ENCODE measurements around the gene TOR2A.

Gene TOR2A

GRCh38 chr9:127715470-127716337 lies 19.4 kb downstream of the TOR2A start, which contains the start of the genes PTRH1 and TTC16:
PTRH1 (minus strand) TSS chr9:127715663; CDS start chr9:127715639, 24 bp downstream.
TTC16 (plus strand) TSS chr9:127716079; CDS start chr9:127716146, 67 bp downstream.
- DNase-seq: peak; percentile 96

- no peak for DNase-seq
These were observed 20.1 kb downstream of the TOR2A start for GRCh38 chr9:127714951-127715469.

GRCh38 chr9:127714020-127714750 lies 20.9 kb downstream of the TOR2A start:
- no peak for DNase-seq

GRCh38 chr9:127712867-127713266 lies 22.2 kb downstream of the TOR2A start:
- no peak for DNase-seq

GRCh38 chr9:127712371-127712770 lies 22.7 kb downstream of the TOR2A start:
- no peak for DNase-seq

- no peak for DNase-seq
These were observed 23.2 kb downstream of the TOR2A start for GRCh38 chr9:127711831-127712274.

- no peak for DNase-seq
These were observed 23.8 kb downstream of the TOR2A start for GRCh38 chr9:127711226-127711701.

- DNase-seq: no peak
These were observed 24.8 kb downstream of the TOR2A start for GRCh38 chr9:127710204-127710783.

- no peak for DNase-seq
These were observed 26.0 kb downstream of the TOR2A start for GRCh38 chr9:127708952-127709587.

GRCh38 chr9:127707766-127708165 lies 27.3 kb downstream of the TOR2A start:
- DNase-seq: no peak

GRCh38 chr9:127706836-127707241 lies 28.3 kb downstream of the TOR2A start, which contains the start of gene CFAP157:
CFAP157 (plus strand) TSS chr9:127706988; CDS start chr9:127707032, 44 bp downstream.
- no peak for DNase-seq

- no peak for DNase-seq
These were observed 29.3 kb downstream of the TOR2A start for GRCh38 chr9:127705577-127706379.

- DNase-seq: no peak
These were observed 31.7 kb downstream of the TOR2A start for GRCh38 chr9:127703289-127703946.

- DNase-seq: no peak
These were observed 34.4 kb downstream of the TOR2A start for GRCh38 chr9:127700594-127701255.

GRCh38 chr9:127700140-127700539 lies 35.0 kb downstream of the TOR2A start:
- DNase-seq: no peak

GRCh38 chr9:127698985-127699670 lies 36.0 kb downstream of the TOR2A start:
- DNase-seq: peak; percentile 91

- no peak for DNase-seq
These were observed 36.7 kb downstream of the TOR2A start for GRCh38 chr9:127698386-127698785.

- no peak for DNase-seq
These were observed 37.5 kb downstream of the TOR2A start for GRCh38 chr9:127697575-127697974.

GRCh38 chr9:127694890-127695720 lies 40.0 kb downstream of the TOR2A start:
- no peak for DNase-seq

Data from kidney glomerular epithelial cell (primary cell).